Activated CD8-positive, alpha-beta memory T cell treated with anti-CD3 and anti-CD28 coated beads for 1 hour (primary cell): ENCODE measurements around the gene FCHO2.

ENCODE experiments used
- DNase-seq, 2 donors: peaks; one replicate each; pipeline ENCODE4 v3.0.0-alpha.2; 2020; ENCODE audit warnings: low read depth in 1 of 2; ENCODE audit errors: extremely low read depth in 1 of 2

FCHO2 gene

GRCh38 chr5:73131711-73132425 is 176.0 kb downstream of the FCHO2 start:
- no peak for DNase-seq

- no peak for DNase-seq
These were observed 176.9 kb downstream of the FCHO2 start for GRCh38 chr5:73132759-73133158.

- no peak for DNase-seq
These were observed 179.2 kb downstream of the FCHO2 start for GRCh38 chr5:73135021-73135420.

- DNase-seq = no peak
These were observed 179.7 kb downstream of the FCHO2 start for GRCh38 chr5:73135429-73136054.

- DNase-seq = no peak
These were observed 180.3 kb downstream of the FCHO2 start for GRCh38 chr5:73136055-73136562.

- no peak for DNase-seq
These were observed 182.0 kb downstream of the FCHO2 start for GRCh38 chr5:73137563-73138530.

- no peak for DNase-seq
These were observed 183.6 kb downstream of the FCHO2 start for GRCh38 chr5:73139485-73139884.
